Measurements from ENCODE around the gene TP53RK.

- no peak for TF ChIP-seq ATF3 (IDR thresholded peaks at IDR 0.05)
- TF ChIP-seq CTCF (IDR thresholded peaks at IDR 0.05; ENCODE audit: low read depth, low read length, missing input control) = no peak
- TF ChIP-seq SP1 (IDR thresholded peaks at IDR 0.05) = no peak
- no peak for TF ChIP-seq GABPA (IDR thresholded peaks at IDR 0.05 in 1 of 2, conservative IDR thresholded peaks at IDR 0.05 in 1 of 2)
- no peak for TF ChIP-seq YY1 (IDR thresholded peaks at IDR 0.05)
- no peak for TF ChIP-seq ZBTB33 (IDR thresholded peaks at IDR 0.05)
- TF ChIP-seq TAF1 (conservative IDR thresholded peaks at IDR 0.05) = no peak
- TF ChIP-seq RAD21 (IDR thresholded peaks at IDR 0.05) = no peak
- TF ChIP-seq RXRA (IDR thresholded peaks at IDR 0.05) = no peak
- TF ChIP-seq, protein P1, sequence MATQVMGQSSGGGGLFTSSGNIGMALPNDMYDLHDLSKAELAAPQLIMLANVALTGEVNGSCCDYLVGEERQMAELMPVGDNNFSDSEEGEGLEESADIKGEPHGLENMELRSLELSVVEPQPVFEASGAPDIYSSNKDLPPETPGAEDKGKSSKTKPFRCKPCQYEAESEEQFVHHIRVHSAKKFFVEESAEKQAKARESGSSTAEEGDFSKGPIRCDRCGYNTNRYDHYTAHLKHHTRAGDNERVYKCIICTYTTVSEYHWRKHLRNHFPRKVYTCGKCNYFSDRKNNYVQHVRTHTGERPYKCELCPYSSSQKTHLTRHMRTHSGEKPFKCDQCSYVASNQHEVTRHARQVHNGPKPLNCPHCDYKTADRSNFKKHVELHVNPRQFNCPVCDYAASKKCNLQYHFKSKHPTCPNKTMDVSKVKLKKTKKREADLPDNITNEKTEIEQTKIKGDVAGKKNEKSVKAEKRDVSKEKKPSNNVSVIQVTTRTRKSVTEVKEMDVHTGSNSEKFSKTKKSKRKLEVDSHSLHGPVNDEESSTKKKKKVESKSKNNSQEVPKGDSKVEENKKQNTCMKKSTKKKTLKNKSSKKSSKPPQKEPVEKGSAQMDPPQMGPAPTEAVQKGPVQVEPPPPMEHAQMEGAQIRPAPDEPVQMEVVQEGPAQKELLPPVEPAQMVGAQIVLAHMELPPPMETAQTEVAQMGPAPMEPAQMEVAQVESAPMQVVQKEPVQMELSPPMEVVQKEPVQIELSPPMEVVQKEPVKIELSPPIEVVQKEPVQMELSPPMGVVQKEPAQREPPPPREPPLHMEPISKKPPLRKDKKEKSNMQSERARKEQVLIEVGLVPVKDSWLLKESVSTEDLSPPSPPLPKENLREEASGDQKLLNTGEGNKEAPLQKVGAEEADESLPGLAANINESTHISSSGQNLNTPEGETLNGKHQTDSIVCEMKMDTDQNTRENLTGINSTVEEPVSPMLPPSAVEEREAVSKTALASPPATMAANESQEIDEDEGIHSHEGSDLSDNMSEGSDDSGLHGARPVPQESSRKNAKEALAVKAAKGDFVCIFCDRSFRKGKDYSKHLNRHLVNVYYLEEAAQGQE (IDR thresholded peaks at IDR 0.05) = no peak
- TF ChIP-seq HNF4G (IDR thresholded peaks at IDR 0.05) = no peak
- TF ChIP-seq, protein P2, sequence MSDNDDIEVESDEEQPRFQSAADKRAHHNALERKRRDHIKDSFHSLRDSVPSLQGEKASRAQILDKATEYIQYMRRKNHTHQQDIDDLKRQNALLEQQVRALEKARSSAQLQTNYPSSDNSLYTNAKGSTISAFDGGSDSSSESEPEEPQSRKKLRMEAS (IDR thresholded peaks at IDR 0.05) = no peak
- no peak for TF ChIP-seq EGR1 (IDR thresholded peaks at IDR 0.05; ENCODE audit: low read depth in 2 of 2)
These were observed 15.6 kb upstream of the TP53RK start for GRCh38 chr20:46704714-46705377.
